ENCODE measurements around the gene SEMA5B.

DNA sequence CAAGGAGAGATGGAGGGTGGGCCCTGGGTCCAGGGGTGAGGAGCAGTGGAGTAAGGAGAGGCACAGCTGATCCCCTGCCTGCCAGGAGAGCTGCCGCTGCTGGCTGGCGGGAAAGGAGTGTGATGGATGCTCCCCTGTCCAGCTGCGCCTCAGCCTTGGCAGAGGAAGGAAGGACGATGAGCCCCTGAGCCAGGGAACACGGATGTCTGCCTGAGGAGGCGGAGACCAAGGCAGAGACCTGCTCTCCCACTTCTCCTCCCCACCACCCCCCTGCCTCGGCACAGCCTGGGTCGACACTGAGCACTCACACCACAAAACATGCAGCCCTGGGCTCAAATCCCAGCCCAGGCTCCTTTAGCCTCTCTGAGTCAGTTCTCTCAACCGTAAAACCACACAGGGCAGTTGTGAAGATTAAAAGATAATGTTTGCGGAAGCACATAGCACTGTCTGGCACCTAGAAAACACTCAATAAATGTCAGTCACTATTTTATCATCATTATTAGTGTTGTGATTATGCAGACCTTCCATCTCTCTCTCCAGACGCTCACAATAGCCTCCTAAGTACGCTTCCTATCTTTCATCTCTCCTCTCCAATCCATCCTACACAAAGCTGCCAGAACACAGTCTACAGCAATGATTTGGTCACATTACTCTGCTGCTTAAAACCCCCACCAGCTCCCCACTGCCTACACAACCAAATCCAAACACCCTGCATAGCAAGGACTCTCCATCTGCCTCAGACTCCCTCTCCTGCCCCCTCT is 52.2 kb downstream of the SEMA5B start:
- TF ChIP-seq, protein P1, sequence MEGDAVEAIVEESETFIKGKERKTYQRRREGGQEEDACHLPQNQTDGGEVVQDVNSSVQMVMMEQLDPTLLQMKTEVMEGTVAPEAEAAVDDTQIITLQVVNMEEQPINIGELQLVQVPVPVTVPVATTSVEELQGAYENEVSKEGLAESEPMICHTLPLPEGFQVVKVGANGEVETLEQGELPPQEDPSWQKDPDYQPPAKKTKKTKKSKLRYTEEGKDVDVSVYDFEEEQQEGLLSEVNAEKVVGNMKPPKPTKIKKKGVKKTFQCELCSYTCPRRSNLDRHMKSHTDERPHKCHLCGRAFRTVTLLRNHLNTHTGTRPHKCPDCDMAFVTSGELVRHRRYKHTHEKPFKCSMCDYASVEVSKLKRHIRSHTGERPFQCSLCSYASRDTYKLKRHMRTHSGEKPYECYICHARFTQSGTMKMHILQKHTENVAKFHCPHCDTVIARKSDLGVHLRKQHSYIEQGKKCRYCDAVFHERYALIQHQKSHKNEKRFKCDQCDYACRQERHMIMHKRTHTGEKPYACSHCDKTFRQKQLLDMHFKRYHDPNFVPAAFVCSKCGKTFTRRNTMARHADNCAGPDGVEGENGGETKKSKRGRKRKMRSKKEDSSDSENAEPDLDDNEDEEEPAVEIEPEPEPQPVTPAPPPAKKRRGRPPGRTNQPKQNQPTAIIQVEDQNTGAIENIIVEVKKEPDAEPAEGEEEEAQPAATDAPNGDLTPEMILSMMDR (IDR thresholded peaks at IDR 0.05) = no peak
- TF ChIP-seq POLR2A (IDR thresholded peaks at IDR 0.05) = no peak
